Measurements from ENCODE around the gene FBXW9.
A peak's percentile ranks its signal among the peaks of the same experiment; 100 is the strongest.

Gene FBXW9

DNA sequence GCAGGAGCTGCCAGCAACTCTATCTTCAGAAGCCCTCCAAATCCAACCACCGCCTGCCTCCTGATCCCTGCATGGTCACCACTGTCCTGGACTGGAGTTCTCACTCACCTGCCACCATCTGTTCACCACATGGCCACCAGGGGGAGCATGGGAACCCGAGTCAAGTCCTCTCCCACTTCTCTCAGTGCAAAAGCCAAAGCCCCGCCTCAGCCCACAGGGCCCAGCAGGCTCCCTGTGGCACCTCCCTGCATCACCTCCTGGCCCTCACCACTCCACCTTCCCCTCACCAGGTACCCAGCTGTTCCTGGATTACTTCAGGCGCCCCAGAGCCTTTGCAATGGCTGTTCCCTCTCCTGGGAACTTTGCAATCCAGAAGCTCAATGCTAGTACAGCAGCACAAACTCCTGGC is 20.0 kb downstream of the FBXW9 start:
- Histone ChIP-seq H3K36me3 (ENCODE audit: control insufficient read depth in 2 of 2, insufficient read depth in 1 of 2, low read length in 2 of 2) (peaks cover 35 to 78% of the 10 kb centered on the region in 2 experiments; a peak in 2 of 3 replicates), H3K4me1 (ENCODE audit: control insufficient read depth, insufficient read depth, low read length) (no peaks in the 10 kb centered on the region), H3K4me3 (ENCODE audit: low read depth, low read length) (no peak overlapping the region), H3K27ac (ENCODE audit: extremely low read depth, low read depth, low read length) (no peak overlapping the region), H3K9me3 (ENCODE audit: control insufficient read depth, insufficient read depth, low read depth, low read length) (no peaks in the 10 kb centered on the region)
- CTCF ChIA-PET, result interaction anchor here (0.6 to 1.2 kb wide), 11 partner anchors 14 to 753 kb away, joined by 3 to 16 read pairs (median 4); partner anchors contain the start of genes ZNF490 and ZNF791
- POLR2A ChIA-PET, result interaction anchor here (0.9 to 1.2 kb wide), 3 partner anchors 16 to 204 kb away, joined by 3 read pairs; partner anchors contain the start of gene FBXW9
- TF ChIP-seq SCRT2 (tag by site-specific recombination; IDR thresholded peaks at IDR 0.05), result no peak
- TF ChIP-seq ZNF600 (tag by site-specific recombination; IDR thresholded peaks at IDR 0.05), result peak; percentile 78
- TF ChIP-seq ZNF140 (tag by site-specific recombination; IDR thresholded peaks at IDR 0.05), result no peak
- TF ChIP-seq, protein P1, sequence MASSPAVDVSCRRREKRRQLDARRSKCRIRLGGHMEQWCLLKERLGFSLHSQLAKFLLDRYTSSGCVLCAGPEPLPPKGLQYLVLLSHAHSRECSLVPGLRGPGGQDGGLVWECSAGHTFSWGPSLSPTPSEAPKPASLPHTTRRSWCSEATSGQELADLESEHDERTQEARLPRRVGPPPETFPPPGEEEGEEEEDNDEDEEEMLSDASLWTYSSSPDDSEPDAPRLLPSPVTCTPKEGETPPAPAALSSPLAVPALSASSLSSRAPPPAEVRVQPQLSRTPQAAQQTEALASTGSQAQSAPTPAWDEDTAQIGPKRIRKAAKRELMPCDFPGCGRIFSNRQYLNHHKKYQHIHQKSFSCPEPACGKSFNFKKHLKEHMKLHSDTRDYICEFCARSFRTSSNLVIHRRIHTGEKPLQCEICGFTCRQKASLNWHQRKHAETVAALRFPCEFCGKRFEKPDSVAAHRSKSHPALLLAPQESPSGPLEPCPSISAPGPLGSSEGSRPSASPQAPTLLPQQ (tag by site-specific recombination; IDR thresholded peaks at IDR 0.05), result 0 out of 2 replicates have a peak, but pooled peaks have one; percentile 33
- peak; percentile 78 for TF ChIP-seq ZIC2 (tag by site-specific recombination; IDR thresholded peaks at IDR 0.05)
- peak; percentile 36 for TF ChIP-seq ZNF654 (tag by site-specific recombination; IDR thresholded peaks at IDR 0.05; ENCODE audit: low read depth)
- 0 out of 2 replicates have a peak, but pooled peaks have one; percentile 12 for TF ChIP-seq ZBTB17 (tag by site-specific recombination; IDR thresholded peaks at IDR 0.05)
- peak; percentile 56; the same call in 1 of the 2 replicates for TF ChIP-seq KLF8 (tag by site-specific recombination; IDR thresholded peaks at IDR 0.05)
- TF ChIP-seq ZNF677 (tag by site-specific recombination; IDR thresholded peaks at IDR 0.05), result no peak
- TF ChIP-seq GLIS2 (tag by site-specific recombination; IDR thresholded peaks at IDR 0.05), result peak; percentile 17; the same call in 1 of the 2 replicates
- no peak for TF ChIP-seq ZNF423 (tag by site-specific recombination; IDR thresholded peaks at IDR 0.05)
- no peak for TF ChIP-seq TCF7L2 (IDR thresholded peaks at IDR 0.05; ENCODE audit: borderline replicate concordance, low read depth, low read length)
- no peak for TF ChIP-seq KLF7 (tag by site-specific recombination; IDR thresholded peaks at IDR 0.05; ENCODE audit: borderline replicate concordance)
- TF ChIP-seq, protein P2, sequence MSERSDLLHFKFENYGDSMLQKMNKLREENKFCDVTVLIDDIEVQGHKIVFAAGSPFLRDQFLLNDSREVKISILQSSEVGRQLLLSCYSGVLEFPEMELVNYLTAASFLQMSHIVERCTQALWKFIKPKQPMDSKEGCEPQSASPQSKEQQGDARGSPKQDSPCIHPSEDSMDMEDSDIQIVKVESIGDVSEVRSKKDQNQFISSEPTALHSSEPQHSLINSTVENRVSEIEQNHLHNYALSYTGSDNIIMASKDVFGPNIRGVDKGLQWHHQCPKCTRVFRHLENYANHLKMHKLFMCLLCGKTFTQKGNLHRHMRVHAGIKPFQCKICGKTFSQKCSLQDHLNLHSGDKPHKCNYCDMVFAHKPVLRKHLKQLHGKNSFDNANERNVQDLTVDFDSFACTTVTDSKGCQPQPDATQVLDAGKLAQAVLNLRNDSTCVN (tag by site-specific recombination; optimal IDR thresholded peaks at IDR 0.05), result peak; percentile 19
- no peak for TF ChIP-seq ZNF501 (tag by site-specific recombination; IDR thresholded peaks at IDR 0.05)
- TF ChIP-seq ZNF2 (tag by site-specific recombination; IDR thresholded peaks at IDR 0.05), result 0 out of 2 replicates have a peak, but pooled peaks have one; percentile 54
- TF ChIP-seq ZNF292 (tag by site-specific recombination; IDR thresholded peaks at IDR 0.05; ENCODE audit: borderline replicate concordance, low read depth), result no peak
- TF ChIP-seq, protein P3, sequence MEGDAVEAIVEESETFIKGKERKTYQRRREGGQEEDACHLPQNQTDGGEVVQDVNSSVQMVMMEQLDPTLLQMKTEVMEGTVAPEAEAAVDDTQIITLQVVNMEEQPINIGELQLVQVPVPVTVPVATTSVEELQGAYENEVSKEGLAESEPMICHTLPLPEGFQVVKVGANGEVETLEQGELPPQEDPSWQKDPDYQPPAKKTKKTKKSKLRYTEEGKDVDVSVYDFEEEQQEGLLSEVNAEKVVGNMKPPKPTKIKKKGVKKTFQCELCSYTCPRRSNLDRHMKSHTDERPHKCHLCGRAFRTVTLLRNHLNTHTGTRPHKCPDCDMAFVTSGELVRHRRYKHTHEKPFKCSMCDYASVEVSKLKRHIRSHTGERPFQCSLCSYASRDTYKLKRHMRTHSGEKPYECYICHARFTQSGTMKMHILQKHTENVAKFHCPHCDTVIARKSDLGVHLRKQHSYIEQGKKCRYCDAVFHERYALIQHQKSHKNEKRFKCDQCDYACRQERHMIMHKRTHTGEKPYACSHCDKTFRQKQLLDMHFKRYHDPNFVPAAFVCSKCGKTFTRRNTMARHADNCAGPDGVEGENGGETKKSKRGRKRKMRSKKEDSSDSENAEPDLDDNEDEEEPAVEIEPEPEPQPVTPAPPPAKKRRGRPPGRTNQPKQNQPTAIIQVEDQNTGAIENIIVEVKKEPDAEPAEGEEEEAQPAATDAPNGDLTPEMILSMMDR (tag by site-specific recombination; IDR thresholded peaks at IDR 0.05), result peak; percentile 87
- peak; percentile 12; the same call in 1 of the 2 replicates for TF ChIP-seq GLIS1 (tag by site-specific recombination; IDR thresholded peaks at IDR 0.05)
- TF ChIP-seq SP3 (tag by site-specific recombination; IDR thresholded peaks at IDR 0.05), result 0 out of 2 replicates have a peak, but pooled peaks have one; percentile 13
- no peak for TF ChIP-seq TRIM28 (IDR thresholded peaks at IDR 0.05; ENCODE audit: borderline replicate concordance, low read length)

DNA sequence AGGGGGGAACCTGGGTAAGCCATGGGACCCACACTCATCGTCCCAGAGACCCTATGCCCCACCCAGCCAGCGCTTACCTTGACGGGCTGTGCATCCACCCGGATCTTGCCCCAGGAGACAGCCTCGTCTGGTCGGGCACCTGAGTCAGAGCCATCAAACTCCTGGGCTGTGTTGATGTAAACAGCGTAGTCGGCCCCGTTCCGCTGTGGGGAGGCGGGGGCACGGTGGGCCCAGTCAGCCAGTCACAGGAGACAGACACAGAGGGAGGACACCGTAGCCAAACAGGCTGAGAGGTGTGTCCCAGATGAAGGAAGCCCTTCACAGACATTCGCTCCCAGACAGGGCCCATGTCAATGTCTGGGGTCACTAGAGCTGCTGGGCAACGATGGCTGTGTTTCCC is 20.5 kb downstream of the FBXW9 start:
- peaks cover 35 to 78% of the 10 kb centered on the region in 2 experiments; a peak in 2 of 3 replicates for H3K36me3 ChIP-seq (ENCODE audit: control insufficient read depth in 2 of 2, insufficient read depth in 1 of 2, low read length in 2 of 2)
- CTCF ChIA-PET, result interaction anchor here (0.6 to 1.2 kb wide), 5 partner anchors 13 to 752 kb away, joined by 3 to 16 read pairs (median 3); no protein-coding TSS in a partner anchor
- no peak overlapping the region for H3K27ac ChIP-seq (ENCODE audit: extremely low read depth, low read depth, low read length)
- POLR2A ChIA-PET, result interaction anchor here (0.9 kb wide), 2 partner anchors 17 to 20 kb away, joined by 3 read pairs; partner anchors contain the start of gene FBXW9
- no peaks in the 10 kb centered on the region for H3K4me1 ChIP-seq (ENCODE audit: control insufficient read depth, insufficient read depth, low read length)
- H3K9me3 ChIP-seq (ENCODE audit: control insufficient read depth, insufficient read depth, low read depth, low read length), result no peaks in the 10 kb centered on the region
- H3K4me3 ChIP-seq (ENCODE audit: low read depth, low read length), result no peak overlapping the region
- TF ChIP-seq ZNF274 (IDR thresholded peaks at IDR 0.05; ENCODE audit: low read length), result no peak
- no peak for TF ChIP-seq ZNF274 (tag by site-specific recombination; IDR thresholded peaks at IDR 0.05; ENCODE audit: borderline replicate concordance)
- TF ChIP-seq ZNF843 (tag by site-specific recombination; IDR thresholded peaks at IDR 0.05), result no peak
- no peak for TF ChIP-seq ZFP3 (tag by site-specific recombination; IDR thresholded peaks at IDR 0.05; ENCODE audit: low read depth)
- no peak for TF ChIP-seq ZFHX2 (tag by site-specific recombination; conservative IDR thresholded peaks at IDR 0.05)
- TF ChIP-seq, protein P4, sequence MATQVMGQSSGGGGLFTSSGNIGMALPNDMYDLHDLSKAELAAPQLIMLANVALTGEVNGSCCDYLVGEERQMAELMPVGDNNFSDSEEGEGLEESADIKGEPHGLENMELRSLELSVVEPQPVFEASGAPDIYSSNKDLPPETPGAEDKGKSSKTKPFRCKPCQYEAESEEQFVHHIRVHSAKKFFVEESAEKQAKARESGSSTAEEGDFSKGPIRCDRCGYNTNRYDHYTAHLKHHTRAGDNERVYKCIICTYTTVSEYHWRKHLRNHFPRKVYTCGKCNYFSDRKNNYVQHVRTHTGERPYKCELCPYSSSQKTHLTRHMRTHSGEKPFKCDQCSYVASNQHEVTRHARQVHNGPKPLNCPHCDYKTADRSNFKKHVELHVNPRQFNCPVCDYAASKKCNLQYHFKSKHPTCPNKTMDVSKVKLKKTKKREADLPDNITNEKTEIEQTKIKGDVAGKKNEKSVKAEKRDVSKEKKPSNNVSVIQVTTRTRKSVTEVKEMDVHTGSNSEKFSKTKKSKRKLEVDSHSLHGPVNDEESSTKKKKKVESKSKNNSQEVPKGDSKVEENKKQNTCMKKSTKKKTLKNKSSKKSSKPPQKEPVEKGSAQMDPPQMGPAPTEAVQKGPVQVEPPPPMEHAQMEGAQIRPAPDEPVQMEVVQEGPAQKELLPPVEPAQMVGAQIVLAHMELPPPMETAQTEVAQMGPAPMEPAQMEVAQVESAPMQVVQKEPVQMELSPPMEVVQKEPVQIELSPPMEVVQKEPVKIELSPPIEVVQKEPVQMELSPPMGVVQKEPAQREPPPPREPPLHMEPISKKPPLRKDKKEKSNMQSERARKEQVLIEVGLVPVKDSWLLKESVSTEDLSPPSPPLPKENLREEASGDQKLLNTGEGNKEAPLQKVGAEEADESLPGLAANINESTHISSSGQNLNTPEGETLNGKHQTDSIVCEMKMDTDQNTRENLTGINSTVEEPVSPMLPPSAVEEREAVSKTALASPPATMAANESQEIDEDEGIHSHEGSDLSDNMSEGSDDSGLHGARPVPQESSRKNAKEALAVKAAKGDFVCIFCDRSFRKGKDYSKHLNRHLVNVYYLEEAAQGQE (tag by site-specific recombination; IDR thresholded peaks at IDR 0.05), result no peak
